Fibroblast of the aortic adventitia (primary cell): Measurements from ENCODE around the gene GDPD1. TPM values are rescaled to one million over a fixed set of nuclear protein-coding genes. Genes with fewer than 3 reads are reported as not detected.

Source experiments
- DNase-seq: peaks from one replicate; pipeline ENCODE4 v3.0.0-alpha.2; 2010; ENCODE audit warnings: low read depth
- H3K4me3 ChIP-seq: 2 replicates; pipeline ENCODE4 v1.5.1; 2011; ENCODE audit warnings: low read depth, mild to moderate bottlenecking, control low read depth, low read length, moderate library complexity
- CTCF ChIP-seq: IDR thresholded peaks from 2 replicates; pipeline ENCODE4 v1.5.1; 2011; ENCODE audit warnings: mild to moderate bottlenecking, low read length, control low read depth, inconsistent platforms; ENCODE audit not compliant: insufficient read depth
- total RNA-seq: library from RNA; depleted of rRNA; stranded (reverse); fragments of >200 nt; gene quantifications from 2 replicates; pipeline ENCODE4 v1.2.3, GENCODE V29; 2012; ENCODE audit warnings: low replicate concordance

GDPD1 gene
- total RNA-seq, 1 donor = 0.90 TPM

- H3K4me3 ChIP-seq = no peak overlapping the region
- no peak for DNase-seq
- TF ChIP-seq CTCF = no peak
Observed at GRCh38 chr17:59181481-59181880, 38.8 kb upstream of the GDPD1 start.

- H3K4me3 ChIP-seq = no peak overlapping the region
- DNase-seq = no peak
- TF ChIP-seq CTCF = no peak
Observed at GRCh38 chr17:59185997-59186396, 34.3 kb upstream of the GDPD1 start.

GRCh38 chr17:59186850-59187249, 33.5 kb upstream of the GDPD1 start:
- TF ChIP-seq CTCF = no peak
- H3K4me3 ChIP-seq = no peak overlapping the region
- no peak for DNase-seq

GRCh38 chr17:59190806-59191205, 29.5 kb upstream of the GDPD1 start:
- no peak for TF ChIP-seq CTCF
- no peak for DNase-seq
- H3K4me3 ChIP-seq = no peak overlapping the region

GRCh38 chr17:59193336-59193862, 26.9 kb upstream of the GDPD1 start:
- no peak for TF ChIP-seq CTCF

GRCh38 chr17:59199398-59199797, 20.9 kb upstream of the GDPD1 start:
- H3K4me3 ChIP-seq = no peak overlapping the region
- DNase-seq = no peak
- TF ChIP-seq CTCF = no peak

More at GRCh38 chr17:59193336-59193862, 26.9 kb upstream of the GDPD1 start:
- H3K4me3 ChIP-seq = no peak overlapping the region
- DNase-seq = no peak

GRCh38 chr17:59202320-59202719, 18.0 kb upstream of the GDPD1 start:
- H3K4me3 ChIP-seq = no peak overlapping the region
- DNase-seq = no peak
- no peak for TF ChIP-seq CTCF
